Esophagus mucosa (tissue), 1 donor: ENCODE measurements around the gene PRSS16. TPM values are rescaled to one million over a fixed set of nuclear protein-coding genes. Genes with fewer than 3 reads are reported as not detected.
A peak's percentile ranks its signal among the peaks of the same experiment; 100 is the strongest.
"Not testable (repeated sequence)": the region's sequence is repeated elsewhere in the genome, so short reads cannot be mapped to it uniquely, and the experiment has no call there.

ENCODE experiments used
- ATAC-seq: fragments of 200-7000 bp; cut with Tn5 transposase; one replicate; pipeline ENCODE4 v1.9.1; 2020
- total RNA-seq: library from RNA; stranded (reverse); gene quantifications from one replicate; pipeline ENCODE4 v1.2.4, GENCODE V29; 2023
- donor health status: DM: yes; HTN: yes; CAD: no.

The PRSS16 gene, protein sequence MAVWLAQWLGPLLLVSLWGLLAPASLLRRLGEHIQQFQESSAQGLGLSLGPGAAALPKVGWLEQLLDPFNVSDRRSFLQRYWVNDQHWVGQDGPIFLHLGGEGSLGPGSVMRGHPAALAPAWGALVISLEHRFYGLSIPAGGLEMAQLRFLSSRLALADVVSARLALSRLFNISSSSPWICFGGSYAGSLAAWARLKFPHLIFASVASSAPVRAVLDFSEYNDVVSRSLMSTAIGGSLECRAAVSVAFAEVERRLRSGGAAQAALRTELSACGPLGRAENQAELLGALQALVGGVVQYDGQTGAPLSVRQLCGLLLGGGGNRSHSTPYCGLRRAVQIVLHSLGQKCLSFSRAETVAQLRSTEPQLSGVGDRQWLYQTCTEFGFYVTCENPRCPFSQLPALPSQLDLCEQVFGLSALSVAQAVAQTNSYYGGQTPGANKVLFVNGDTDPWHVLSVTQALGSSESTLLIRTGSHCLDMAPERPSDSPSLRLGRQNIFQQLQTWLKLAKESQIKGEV
- 7.7 TPM for total RNA-seq

GRCh38 chr6:27247133-27247836 is at the start of gene PRSS16:
Gene PRSS16, plus strand, starts transcription at chr6:27247701. Its CDS starts 37 bp downstream, at chr6:27247738.
- ATAC-seq, result no peak

GRCh38 chr6:27205375-27206278 is 41.9 kb upstream of the PRSS16 start:
- no peak for ATAC-seq

- no peak for ATAC-seq
These were observed 40.7 kb upstream of the PRSS16 start for GRCh38 chr6:27206806-27207205.

DNA sequence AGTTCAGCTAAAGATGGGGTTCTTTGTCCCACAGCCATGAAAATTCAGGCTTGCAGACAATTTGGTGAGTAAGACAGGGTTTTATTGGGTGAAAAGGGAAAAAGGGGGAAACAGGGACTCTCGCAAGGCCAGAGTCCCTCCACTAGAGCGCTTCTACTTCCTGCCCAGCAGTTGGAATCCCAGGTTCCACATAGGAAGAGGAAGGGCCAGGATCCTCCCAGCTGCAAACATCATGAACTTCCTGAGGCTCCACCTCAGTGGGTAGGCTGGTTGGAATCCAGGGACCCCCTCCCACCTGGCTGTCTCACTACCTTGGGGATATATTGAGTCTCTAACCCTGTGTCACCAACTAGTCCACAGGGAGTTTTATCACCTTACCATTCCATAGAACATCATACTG is 39.5 kb upstream of the PRSS16 start:
- ATAC-seq, result no peak

- ATAC-seq, result no peak
These were observed 38.3 kb upstream of the PRSS16 start for GRCh38 chr6:27209196-27209595.

- no peak for ATAC-seq
These were observed 37.7 kb upstream of the PRSS16 start for GRCh38 chr6:27209659-27210269.

GRCh38 chr6:27213091-27213517 is 34.4 kb upstream of the PRSS16 start:
- not testable (repeated sequence) for ATAC-seq

DNA sequence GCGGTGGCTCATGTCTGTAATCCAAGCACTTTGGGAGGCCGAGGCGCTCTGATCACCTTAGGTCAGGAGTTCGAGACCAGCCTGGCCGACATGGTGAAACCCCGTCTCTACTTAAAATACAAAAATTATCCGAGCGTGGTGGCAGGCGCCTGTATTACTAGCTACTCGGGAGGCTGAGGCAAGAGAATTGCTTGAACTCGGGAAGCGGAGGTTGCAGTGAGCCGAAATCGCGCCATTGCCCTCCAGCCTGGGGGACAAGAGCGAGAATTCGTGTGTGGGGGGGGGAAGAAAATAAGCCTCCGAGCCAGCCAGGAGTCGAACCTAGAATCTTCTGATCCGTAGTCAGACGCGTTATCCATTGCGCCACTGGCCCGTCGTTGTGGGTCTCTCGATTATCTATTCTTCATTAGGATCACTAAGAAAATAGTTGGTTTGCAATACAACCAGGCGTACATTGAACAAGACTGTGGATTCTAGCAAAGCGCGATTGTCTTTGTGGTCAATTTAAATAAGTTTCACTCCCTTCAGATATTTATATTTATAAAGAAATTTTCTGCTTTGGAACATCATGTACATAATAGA is 33.9 kb upstream of the PRSS16 start:
- no peak for ATAC-seq

- ATAC-seq, result no peak
These were observed 33.3 kb upstream of the PRSS16 start for GRCh38 chr6:27214126-27214601.

GRCh38 chr6:27216874-27217273 is 30.6 kb upstream of the PRSS16 start:
- ATAC-seq, result no peak

DNA sequence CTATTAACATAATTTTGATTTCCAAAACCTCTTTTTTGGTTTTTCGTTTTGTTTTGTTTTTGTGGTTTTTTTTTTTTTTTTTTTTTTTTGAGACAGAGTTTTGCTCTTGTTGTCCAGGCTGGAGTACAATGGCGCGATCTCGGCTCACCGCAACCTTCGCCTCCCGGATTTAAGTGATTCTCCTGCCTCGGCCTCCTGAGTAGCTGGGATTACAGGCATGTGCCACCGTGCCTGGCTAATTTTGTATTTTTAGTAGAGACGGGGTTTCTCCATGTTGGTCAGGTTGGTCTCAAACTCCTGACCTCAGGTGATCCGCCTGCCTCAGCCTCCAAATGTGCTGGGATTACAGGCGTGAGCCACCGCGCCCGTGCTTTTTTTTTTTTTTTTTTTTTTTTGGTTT is 24.5 kb upstream of the PRSS16 start:
- not testable (repeated sequence) for ATAC-seq

GRCh38 chr6:27224729-27225128 is 22.8 kb upstream of the PRSS16 start:
- ATAC-seq, result no peak

DNA sequence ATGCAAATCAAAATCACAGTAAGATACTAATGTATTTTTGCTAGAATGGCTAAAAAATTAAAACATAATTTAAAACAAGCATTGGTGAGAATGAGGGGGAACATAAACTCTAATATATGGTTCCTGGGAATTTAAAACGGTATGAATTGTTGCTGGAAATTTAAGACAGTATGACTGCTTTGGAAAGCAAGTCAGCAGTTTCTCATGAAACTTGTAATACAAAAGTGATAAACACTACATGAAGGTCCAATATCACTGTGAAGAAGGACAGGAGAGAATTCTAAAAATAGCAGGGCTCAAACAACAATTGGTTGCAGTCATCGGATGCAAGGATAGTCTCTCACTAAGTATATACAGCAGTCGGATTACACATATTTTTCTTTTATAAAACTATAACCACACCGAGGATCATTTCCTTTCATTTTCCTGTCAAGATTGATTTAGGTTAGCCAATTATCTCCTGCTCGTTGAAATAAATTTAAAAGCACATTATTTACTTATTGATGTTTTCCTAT is 18.5 kb upstream of the PRSS16 start:
- no peak for ATAC-seq

DNA sequence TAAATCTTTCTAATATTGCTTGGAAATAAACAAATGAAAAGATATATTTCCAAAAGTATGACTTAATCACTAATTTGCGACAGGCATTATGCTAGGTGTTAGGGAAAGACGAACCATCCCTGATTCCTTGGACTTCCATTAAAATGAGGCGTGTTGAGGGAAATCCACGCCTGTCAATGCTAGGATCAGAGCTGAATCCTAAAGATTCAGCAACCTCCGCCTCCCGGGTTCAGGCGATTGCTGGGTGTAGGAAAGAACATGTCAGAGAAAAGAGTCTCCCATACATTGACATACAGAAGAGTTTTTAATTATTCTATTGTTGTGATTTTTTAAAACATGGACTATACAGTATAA is 16.8 kb upstream of the PRSS16 start:
- no peak for ATAC-seq

DNA sequence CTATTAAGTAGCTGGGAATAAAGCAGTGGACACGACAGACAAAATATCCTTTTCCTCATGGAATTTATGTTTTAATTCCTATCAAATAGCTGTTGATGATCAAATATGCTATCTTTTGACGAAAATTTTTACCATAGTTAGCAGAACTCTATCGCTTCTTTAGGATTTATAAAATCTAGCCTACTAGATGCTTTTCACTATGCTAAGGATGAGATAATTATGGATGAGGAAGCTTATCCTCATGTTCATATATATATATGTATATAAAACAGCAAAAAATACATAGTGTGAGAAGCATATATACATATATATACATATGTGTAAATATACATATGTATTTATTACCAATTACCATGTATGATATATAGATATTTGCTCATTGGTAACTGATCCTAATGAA is 12.9 kb upstream of the PRSS16 start:
- ATAC-seq, result no peak

DNA sequence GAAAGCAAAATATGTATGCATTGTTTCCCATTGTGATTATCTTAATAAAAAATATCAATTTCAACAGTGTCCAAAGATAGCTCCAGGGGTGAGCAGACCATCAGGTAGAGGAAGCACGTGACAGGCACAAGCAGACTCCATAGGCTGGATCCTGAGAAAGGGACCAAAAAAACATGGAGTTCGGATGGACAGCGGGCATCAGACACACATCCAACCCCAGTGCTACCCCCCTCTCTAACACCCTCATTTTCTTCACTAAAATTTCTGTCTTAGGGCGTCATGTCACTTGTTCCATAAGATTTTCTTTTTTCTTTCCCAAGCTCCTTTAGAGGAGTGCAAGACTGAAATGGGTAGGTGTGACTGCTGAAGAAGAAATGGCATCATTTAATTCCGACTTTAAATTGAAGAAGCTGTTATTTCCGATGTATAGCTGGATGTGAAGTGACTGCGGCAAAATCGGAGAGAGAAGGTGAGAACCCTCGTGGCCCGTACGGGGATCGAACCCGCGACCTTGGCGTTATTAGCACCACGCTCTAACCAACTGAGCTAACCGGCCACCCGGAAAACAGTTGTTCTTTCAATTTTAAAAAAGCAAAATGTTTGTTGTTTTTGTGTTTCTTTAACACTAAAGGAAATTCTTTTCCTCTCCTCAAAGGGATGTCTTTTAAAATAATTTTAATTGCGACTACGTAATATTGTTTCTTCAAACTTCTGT is 10.3 kb upstream of the PRSS16 start:
- ATAC-seq, result peak; percentile 67

DNA sequence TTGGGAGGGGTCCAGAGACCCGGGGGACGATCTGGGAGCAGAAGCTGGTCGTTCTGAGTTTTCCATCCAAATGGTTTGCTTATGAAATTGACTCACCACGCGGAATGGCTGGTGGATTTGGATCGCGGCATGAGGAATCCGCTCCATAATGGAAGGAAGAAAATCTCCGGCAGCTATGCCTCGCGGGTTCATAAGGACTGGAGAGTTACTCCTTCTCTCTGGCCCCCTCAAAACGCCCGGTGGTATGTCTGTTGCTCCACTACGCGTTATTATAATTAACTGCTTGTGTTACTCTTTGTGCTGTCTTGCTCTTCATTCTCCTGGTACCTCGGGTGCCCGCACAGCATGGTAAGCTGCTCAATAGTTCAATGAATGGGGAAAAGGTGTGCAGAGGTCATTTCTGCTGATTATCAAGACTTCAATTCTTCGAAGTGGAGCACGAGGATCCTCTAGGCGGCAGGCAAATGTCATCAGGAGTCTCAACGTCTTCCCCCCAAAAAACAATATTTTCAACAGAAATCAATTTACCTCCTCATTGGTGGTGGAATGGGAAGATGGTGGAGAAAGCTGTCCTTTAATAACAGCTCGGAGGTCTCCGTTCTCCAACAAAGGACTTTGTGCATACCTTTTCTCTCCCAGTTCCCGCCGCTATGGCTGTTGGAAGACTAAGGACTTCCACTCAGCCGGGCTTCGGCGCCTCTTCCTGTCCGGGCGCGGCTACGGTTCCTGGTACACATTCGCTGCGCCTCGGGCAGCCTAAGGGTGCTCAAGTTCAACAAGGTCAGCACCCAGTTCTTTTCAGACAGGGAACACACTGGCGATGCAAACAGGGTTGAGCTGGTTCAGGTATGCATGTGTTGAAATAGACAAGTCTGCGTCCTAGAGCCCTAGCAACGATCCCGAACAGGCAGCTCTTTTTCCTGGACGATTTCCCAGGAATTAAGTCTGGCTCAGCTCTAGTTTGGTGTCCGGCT is 9.2 kb upstream of the PRSS16 start:
- peak; percentile 66 for ATAC-seq

DNA sequence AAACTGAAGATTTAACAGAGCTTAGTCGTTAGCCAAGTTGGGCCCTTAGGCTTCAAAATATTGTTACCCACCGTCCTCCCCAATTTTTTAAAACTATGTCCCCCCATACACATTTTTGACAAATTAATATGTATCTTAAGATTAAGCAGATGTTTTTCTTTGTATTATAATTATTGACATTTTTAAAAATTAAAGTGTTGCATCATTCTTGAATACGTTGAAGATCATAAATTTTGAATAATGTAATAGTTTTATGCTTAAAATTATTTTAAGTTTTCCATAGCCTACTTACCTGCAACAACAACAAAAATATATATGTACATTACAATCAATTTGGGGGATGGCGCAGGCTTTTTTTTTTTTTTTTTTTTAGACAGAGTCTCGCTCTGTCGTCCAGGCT is 8.2 kb upstream of the PRSS16 start:
- ATAC-seq, result no peak

GRCh38 chr6:27241443-27241842 is 6.1 kb upstream of the PRSS16 start:
- ATAC-seq, result no peak
